HepG2 (cell line): Measurements from ENCODE around the gene TMEM150C. TPM values are rescaled to one million over a fixed set of nuclear protein-coding genes. Genes with fewer than 3 reads are reported as not detected.

Experiments
- ATAC-seq: fragments of 200-7000 bp; cut with Tn5 transposase; 3 replicates; pipeline ENCODE4 v1.9.1; 2020; ENCODE audit warnings: mild to moderate bottlenecking, moderate library complexity
- BruUV-seq: library from RNA; stranded (reverse); fragments of 400-500 nt; replicated peaks from 2 replicates; lab custom pipeline; 2021; lab: Mats Ljungman, UMichigan
- CTCF ChIA-PET: fragments of 300-600 bp; formaldehyde crosslinking; extraction: SDS; loops from one replicate; lab custom pipeline; 2021; ENCODE audit warnings: low total read pairs, inconsistent platforms, low intra/inter-chr PET ratio; lab: Yijun Ruan, JAX
- POLR2A ChIA-PET: fragments of 350-600 bp; sonication (Branson Sonifier 250); formaldehyde crosslinking; loops from one replicate; lab custom pipeline; 2020; ENCODE audit warnings: antibody characterized with exemption, inconsistent platforms; lab: Yijun Ruan, JAX
- DNase-seq: peaks from one replicate; pipeline ENCODE4 v3.0.0-alpha.2; 2015; ENCODE audit warnings: low spot score
- FAIRE-seq: peaks from 3 replicates; lab custom pipeline; 2011; peaks lifted over from hg19 to GRCh38; lab: Jason Lieb, UNC
- H2AFZ ChIP-seq: one replicate; pipeline ENCODE4 v1.6.1; 2011; ENCODE audit warnings: low read length, inconsistent platforms
- H3K27ac ChIP-seq: fragments of 300-600 bp; 3 replicates; pipeline ENCODE4 v1.8.0; 2011; ENCODE audit warnings: mixed run types, mild to moderate bottlenecking, mixed read lengths, low read length, inconsistent platforms; ENCODE audit not compliant: insufficient read depth; ENCODE audit errors: extremely low read length
- H3K27me3 ChIP-seq, 2 experiments: fragments of 200-600 bp in 1 of 2; 2 replicates in 1 of 2; 3 replicates in 1 of 2; pipeline versions ENCODE4 v1.6.0 to v1.8.0; 2011; ENCODE audit warnings: low read length in 2 of 2, mild to moderate bottlenecking in 2 of 2, moderate library complexity in 2 of 2, inconsistent platforms in 1 of 2; ENCODE audit not compliant: insufficient read depth in 2 of 2, control insufficient read depth in 1 of 2
- H3K36me3 ChIP-seq, 2 experiments: fragments of 200-600 bp in 1 of 2; replicated peaks in 1 of 2; 2 replicates in 1 of 2; 3 replicates in 1 of 2; pipeline versions ENCODE4 v1.5.1 to v1.8.0; 2011; ENCODE audit warnings: low read length in 2 of 2, inconsistent platforms in 1 of 2; ENCODE audit not compliant: insufficient read depth in 2 of 2, control insufficient read depth in 1 of 2
- H3K4me1 ChIP-seq: 2 replicates; pipeline ENCODE4 v1.5.1; 2012; ENCODE audit warnings: low read length, inconsistent platforms; ENCODE audit not compliant: insufficient read depth
- H3K4me2 ChIP-seq: 2 replicates; pipeline ENCODE4 v1.6.0; 2011; ENCODE audit warnings: low read depth, low read length, inconsistent platforms
- H3K4me3 ChIP-seq, 3 experiments: fragments of 200-600 bp in 1 of 3; sonication (generic), shearing (Covaris generic) in 1 of 3; replicated peaks in 1 of 3; 2 replicates each; pipeline ENCODE4 v1.5.1; 2011 to 2016; ENCODE audit warnings: low read length in 3 of 3, inconsistent platforms in 2 of 3, low read depth in 2 of 3, mild to moderate bottlenecking in 2 of 3, control low read depth in 1 of 3, mixed read lengths in 1 of 3; ENCODE audit not compliant: insufficient read depth in 1 of 3
- H3K79me2 ChIP-seq: one replicate; pipeline ENCODE4 v1.6.1; 2011; ENCODE audit warnings: low read length, inconsistent platforms; ENCODE audit not compliant: insufficient read depth
- H3K9ac ChIP-seq: 2 replicates; pipeline ENCODE4 v1.6.0; 2011; ENCODE audit warnings: mild to moderate bottlenecking, low read depth, low read length, inconsistent platforms; ENCODE audit not compliant: insufficient read depth
- H3K9me3 ChIP-seq: 2 replicates; pipeline ENCODE4 v1.5.1; 2012; ENCODE audit warnings: mild to moderate bottlenecking, low read length
- H4K20me1 ChIP-seq: 2 replicates; pipeline ENCODE4 v1.6.0; 2011; ENCODE audit warnings: inconsistent platforms, mild to moderate bottlenecking, low read length, moderate library complexity; ENCODE audit not compliant: insufficient read depth
- ATF7 ChIP-seq, 2 experiments: fragments of 450-650 bp in 1 of 2; sonication (generic) in 1 of 2; formaldehyde crosslinking in 1 of 2; IDR thresholded peaks; 2 replicates each; pipeline versions ENCODE4 v1.4.0 to v1.6.1; 2016 to 2020; ENCODE audit warnings: antibody characterized with exemption in 1 of 2, mild to moderate bottlenecking in 1 of 2, missing genetic modification reagents in 1 of 2
- ESRRA ChIP-seq: sonication (generic); formaldehyde crosslinking; IDR thresholded peaks from 2 replicates; pipeline ENCODE4 v1.5.1; 2020; ENCODE audit warnings: mild to moderate bottlenecking, low read depth, missing genetic modification reagents
- FOXJ3 ChIP-seq: sonication (generic); formaldehyde crosslinking; IDR thresholded peaks from 2 replicates; pipeline ENCODE4 v1.4.0; 2020; ENCODE audit warnings: missing genetic modification reagents, mild to moderate bottlenecking, borderline replicate concordance
- HOMEZ ChIP-seq: IDR thresholded peaks from 2 replicates; pipeline ENCODE4 v1.6.1; 2016; ENCODE audit warnings: low read depth
- IKZF1 ChIP-seq: fragments of 450-650 bp; IDR thresholded peaks from 2 replicates; pipeline ENCODE4 v1.7.1; 2016
- MAFF ChIP-seq: IDR thresholded peaks from 2 replicates; pipeline ENCODE4 v1.6.1; 2011; ENCODE audit warnings: low read depth, low read length, improper control_type of control experiment
- MYNN ChIP-seq: sonication (generic); formaldehyde crosslinking; IDR thresholded peaks from 2 replicates; pipeline ENCODE4 v1.4.0; 2020; ENCODE audit warnings: mild to moderate bottlenecking, low read depth, missing genetic modification reagents
- NONO ChIP-seq, 2 experiments: fragments of 450-650 bp in 1 of 2; sonication (generic) in 1 of 2; formaldehyde crosslinking in 1 of 2; IDR thresholded peaks in 1 of 2; conservative IDR thresholded peaks in 1 of 2; 2 replicates each; pipeline versions ENCODE4 v1.6.1 to v1.8.0; 2017 to 2022; ENCODE audit warnings: mild to moderate bottlenecking in 1 of 2, missing genetic modification reagents in 1 of 2, moderate library complexity in 1 of 2
- THAP7 ChIP-seq: sonication (generic); formaldehyde crosslinking; IDR thresholded peaks from 2 replicates; pipeline ENCODE4 v1.8.1; 2023; ENCODE audit warnings: mild to moderate bottlenecking, missing genetic modification reagents
- ZNF34 ChIP-seq: sonication (generic); formaldehyde crosslinking; IDR thresholded peaks from 2 replicates; pipeline ENCODE4 v1.4.0; 2020; ENCODE audit warnings: mild to moderate bottlenecking, missing genetic modification reagents, borderline replicate concordance
- WGBS: methylation state at CpG from one replicate; pipeline ENCODE4 v1.1.6; 2017; ENCODE audit warnings: low lambda C conversion rate; 5-methylcytosine and 5-hydroxymethylcytosine counted together
- in situ Hi-C: cut with HindIII; loops from 2 replicates; pipeline ENCODE4 v1.10.0; 2017; ENCODE audit warnings: low pct_unique_long_range_greater_than_20kb; ENCODE audit not compliant: extremely low pct_ligation_motif_present
- intact Hi-C: fragments of 100-400 bp; cut with micrococcal nuclease; formaldehyde crosslinking; loops from one replicate; pipeline ENCODE4 v1.10.0; 2022; ENCODE audit not compliant: unreplicated experiment
- polyA plus RNA-seq, 8 experiments: library from polyadenylated mRNA; depleted of rRNA in 3 of 8; stranded (reverse) in 7 of 8; unstranded in 1 of 8; fragments of >200 nt; fragmentation: Illumina TruSeq in 4 of 8; extraction: Trizol in 4 of 8; gene quantifications; 2 replicates each; pipeline versions ENCODE4 v1.2.1 to v1.2.3, GENCODE V29; 2011 to 2016; ENCODE audit warnings: low read depth in 4 of 8, missing spikeins in 1 of 8, mixed read lengths in 1 of 8; ENCODE audit not compliant: insufficient read depth in 1 of 8
- total RNA-seq, 5 experiments: library from RNA; depleted of rRNA; stranded (reverse); fragments of >200 nt; fragmentation: Illumina TruSeq; extraction: Trizol; gene quantifications; 2 replicates each; pipeline ENCODE4 v1.2.3, GENCODE V29; 2016; ENCODE audit warnings: low read depth in 1 of 5
- TF ChIP-seq, protein P1 (sequence below): sonication (generic); formaldehyde crosslinking; IDR thresholded peaks from 2 replicates; pipeline ENCODE4 v1.4.0; 2020; ENCODE audit warnings: mild to moderate bottlenecking, low read depth, missing genetic modification reagents
- TF ChIP-seq, protein P2 (sequence below): sonication (generic); formaldehyde crosslinking; conservative IDR thresholded peaks from 2 replicates; pipeline ENCODE4 v1.8.0; 2022; ENCODE audit warnings: low read depth, missing genetic modification reagents

The TMEM150C gene
- total and polyA plus RNA-seq, 2 of the 13 experiments (the other 11 are each of a cell fraction or from before 2014, with no cell fraction given): 0.33 to 0.42 TPM

GRCh38 chr4:82585690-82586435 lies 24.1 kb upstream of the TMEM150C start:
- TF ChIP-seq IKZF1: no peak
- TF ChIP-seq HOMEZ (CRISPR knock-in tag): no peak
- no peak for TF ChIP-seq ZNF34 (CRISPR knock-in tag)
- no peak for TF ChIP-seq FOXJ3 (CRISPR knock-in tag)
- TF ChIP-seq, all 625 proteins: peak for 0

GRCh38 chr4:82584931-82585330 lies 23.1 kb upstream of the TMEM150C start:
- DNase-seq (no peak), ATAC-seq (no peak), FAIRE-seq (no peak)
- Histone ChIP-seq H3K27me3 (peaks cover 0 to 2% of the 10 kb centered on the region in 2 experiments; a peak in 1 of 5 replicates), H2AFZ (no peak overlapping the region), H3K27ac (no peak overlapping the region), H3K9ac (no peak overlapping the region), H3K4me3 (no peak overlapping the region), H3K4me2 (no peak overlapping the region), H3K36me3 (no peaks in the 10 kb centered on the region), H3K79me2 (no peaks in the 10 kb centered on the region), H4K20me1 (no peaks in the 10 kb centered on the region), H3K9me3 (no peaks in the 10 kb centered on the region), H3K4me1 (peaks cover 22% of the 10 kb centered on the region)
- BruUV-seq: no TSS peak
- 6% methylated on average over 3 of the region's 3 CpGs for WGBS
- intact Hi-C loops (no loop called here), in situ Hi-C loops (no loop called here)
- ChIA-PET POLR2A (no interaction called here), CTCF (no interaction called here)
- TF ChIP-seq NONO (IDR thresholded peaks at IDR 0.05) (no peak), NONO (CRISPR knock-in tag; conservative IDR thresholded peaks at IDR 0.05) (no peak), THAP7 (CRISPR knock-in tag) (no peak), ESRRA (no peak), MAFF (no peak), ATF7 (IDR thresholded peaks at IDR 0.05) (no peak), ATF7 (CRISPR knock-in tag; IDR thresholded peaks at IDR 0.05) (no peak), MYNN (no peak)
- TF ChIP-seq, protein P1, sequence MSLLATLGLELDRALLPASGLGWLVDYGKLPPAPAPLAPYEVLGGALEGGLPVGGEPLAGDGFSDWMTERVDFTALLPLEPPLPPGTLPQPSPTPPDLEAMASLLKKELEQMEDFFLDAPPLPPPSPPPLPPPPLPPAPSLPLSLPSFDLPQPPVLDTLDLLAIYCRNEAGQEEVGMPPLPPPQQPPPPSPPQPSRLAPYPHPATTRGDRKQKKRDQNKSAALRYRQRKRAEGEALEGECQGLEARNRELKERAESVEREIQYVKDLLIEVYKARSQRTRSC (CRISPR knock-in tag): no peak
- TF ChIP-seq, protein P2, sequence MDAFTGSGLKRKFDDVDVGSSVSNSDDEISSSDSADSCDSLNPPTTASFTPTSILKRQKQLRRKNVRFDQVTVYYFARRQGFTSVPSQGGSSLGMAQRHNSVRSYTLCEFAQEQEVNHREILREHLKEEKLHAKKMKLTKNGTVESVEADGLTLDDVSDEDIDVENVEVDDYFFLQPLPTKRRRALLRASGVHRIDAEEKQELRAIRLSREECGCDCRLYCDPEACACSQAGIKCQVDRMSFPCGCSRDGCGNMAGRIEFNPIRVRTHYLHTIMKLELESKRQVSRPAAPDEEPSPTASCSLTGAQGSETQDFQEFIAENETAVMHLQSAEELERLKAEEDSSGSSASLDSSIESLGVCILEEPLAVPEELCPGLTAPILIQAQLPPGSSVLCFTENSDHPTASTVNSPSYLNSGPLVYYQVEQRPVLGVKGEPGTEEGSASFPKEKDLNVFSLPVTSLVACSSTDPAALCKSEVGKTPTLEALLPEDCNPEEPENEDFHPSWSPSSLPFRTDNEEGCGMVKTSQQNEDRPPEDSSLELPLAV (CRISPR knock-in tag): no peak

More at GRCh38 chr4:82585690-82586435, 24.1 kb upstream of the TMEM150C start:
- intact Hi-C loops (no loop called here), in situ Hi-C loops (no loop called here)
- Histone ChIP-seq H3K36me3 (no peaks in the 10 kb centered on the region), H3K9me3 (no peaks in the 10 kb centered on the region), H3K4me3 (no peak overlapping the region), H3K79me2 (no peaks in the 10 kb centered on the region), H3K9ac (no peak overlapping the region), H4K20me1 (no peaks in the 10 kb centered on the region), H3K27ac (no peak overlapping the region), H2AFZ (no peak overlapping the region), H3K4me1 (peaks cover 22% of the 10 kb centered on the region), H3K4me2 (no peak overlapping the region), H3K27me3 (peaks cover 0 to 2% of the 10 kb centered on the region in 2 experiments; a peak in 1 of 5 replicates)
- FAIRE-seq (no peak), ATAC-seq (no peak), DNase-seq (no peak)
- ChIA-PET POLR2A (no interaction called here), CTCF (no interaction called here)
- no TSS peak for BruUV-seq
- WGBS: 75% methylated on average over 8 of the region's 8 CpGs
